Measurements from ENCODE around the gene ELAPOR1.

- TF ChIP-seq CTCF (conservative IDR thresholded peaks at IDR 0.05; ENCODE audit: low read length) (no peak), EZH2phosphoT487 (IDR thresholded peaks at IDR 0.05; ENCODE audit: borderline replicate concordance, low read depth, low read length) (no peak)
Measured at GRCh38 chr1:109138358-109138757, 24.4 kb downstream of the ELAPOR1 start.
